ENCODE data around the gene FAM180A. TPM values are rescaled to one million over a fixed set of nuclear protein-coding genes. Genes with fewer than 3 reads are reported as not detected.

FAM180A gene
- total RNA-seq, 4 donors from 2014 or later, result 2.3 to 5.8 (median 4.9) TPM

DNA sequence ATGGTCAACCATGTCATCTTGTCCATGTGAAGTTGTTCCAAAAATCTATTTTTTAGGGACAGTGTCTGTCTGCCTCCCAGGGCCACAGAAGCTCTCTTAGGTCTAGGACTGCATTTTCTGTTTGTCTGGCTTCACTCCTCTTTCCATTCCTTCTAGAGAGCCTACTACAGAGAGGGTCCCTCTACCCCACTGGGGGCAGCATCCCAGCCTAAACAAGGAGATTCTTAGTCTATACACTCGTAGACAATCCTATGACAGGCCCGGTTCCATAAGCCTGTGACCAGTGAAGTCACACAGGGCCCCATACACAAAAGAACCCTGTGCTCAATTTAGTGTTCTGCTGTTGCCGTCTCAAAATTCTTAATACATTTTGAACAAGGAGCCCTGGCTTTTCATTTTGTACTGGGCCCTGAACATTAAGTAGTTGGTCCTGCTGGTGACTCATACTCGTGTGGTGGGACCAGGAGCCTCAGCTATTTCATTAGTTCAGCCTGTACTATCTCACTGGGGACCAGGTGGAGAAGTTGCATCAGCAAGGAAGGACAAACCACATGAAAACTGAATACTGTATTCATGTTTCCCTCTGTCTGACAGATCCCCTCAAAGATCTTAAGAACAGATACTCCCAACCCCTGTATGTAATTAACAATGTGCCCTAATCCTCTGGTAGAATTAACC, 23.5 kb upstream of the FAM180A start:
- Histone ChIP-seq H3K4me3 (no peak overlapping the region), H3K4me1 (peaks cover 9% of the 10 kb centered on the region), H3K9me3 (no peaks in the 10 kb centered on the region), H3K36me3 (no peaks in the 10 kb centered on the region), H3K27me3 (no peaks in the 10 kb centered on the region), H3K27ac (no peak overlapping the region)
- DNase-seq (ENCODE audit: low spot score in 2 of 2), result no peak
- WGBS, result 82% methylated on average over 4 of the region's 4 CpGs
- TF ChIP-seq EP300 (IDR thresholded peaks at IDR 0.05), result no peak
- no peak for TF ChIP-seq POLR2A (IDR thresholded peaks at IDR 0.05)
- TF ChIP-seq CTCF (IDR thresholded peaks at IDR 0.05), result no peak
- no peak for TF ChIP-seq POLR2AphosphoS5 (IDR thresholded peaks at IDR 0.05)

DNA sequence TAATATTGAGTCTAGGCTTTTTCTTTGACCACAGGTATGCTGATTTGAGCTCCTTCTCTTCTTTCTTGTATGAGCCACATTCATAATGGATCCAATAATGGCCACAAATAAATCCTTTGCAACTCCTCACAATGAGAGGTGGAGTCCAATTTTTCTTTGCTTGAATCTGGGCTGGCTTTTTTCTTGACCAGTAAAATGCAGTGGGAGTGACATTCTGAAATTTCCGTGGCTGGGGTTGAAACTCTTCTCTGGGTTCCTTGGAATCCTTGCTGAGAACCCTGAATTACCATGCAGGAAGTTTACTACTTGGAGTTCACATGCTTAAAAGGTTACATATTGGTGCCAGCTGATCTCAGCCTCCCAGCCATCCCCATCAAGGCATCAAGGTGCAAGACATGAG, 22.4 kb upstream of the FAM180A start:
- DNase-seq (ENCODE audit: low spot score in 2 of 2), result no peak
- no peaks in the 10 kb centered on the region for H3K27me3 ChIP-seq
- no peaks in the 10 kb centered on the region for H3K9me3 ChIP-seq
- H3K4me3 ChIP-seq, result no peak overlapping the region
- no peak for TF ChIP-seq CTCF (IDR thresholded peaks at IDR 0.05)
- TF ChIP-seq EP300 (IDR thresholded peaks at IDR 0.05), result no peak
- TF ChIP-seq POLR2A (IDR thresholded peaks at IDR 0.05), result no peak
- TF ChIP-seq POLR2AphosphoS5 (IDR thresholded peaks at IDR 0.05), result no peak
- no peak overlapping the region for H3K27ac ChIP-seq
- H3K36me3 ChIP-seq, result no peaks in the 10 kb centered on the region
- peaks cover 9% of the 10 kb centered on the region for H3K4me1 ChIP-seq
- 86% methylated on average over 1 of the region's 1 CpG for WGBS

- Histone ChIP-seq H3K4me1 (peaks cover 9% of the 10 kb centered on the region), H3K4me3 (no peak overlapping the region), H3K36me3 (no peaks in the 10 kb centered on the region), H3K27me3 (no peaks in the 10 kb centered on the region), H3K9me3 (no peaks in the 10 kb centered on the region), H3K27ac (no peak overlapping the region)
- TF ChIP-seq POLR2A (IDR thresholded peaks at IDR 0.05), result no peak
- TF ChIP-seq CTCF (IDR thresholded peaks at IDR 0.05), result no peak
- no peak for TF ChIP-seq EP300 (IDR thresholded peaks at IDR 0.05)
- TF ChIP-seq POLR2AphosphoS5 (IDR thresholded peaks at IDR 0.05), result no peak
- no peak for DNase-seq (ENCODE audit: low spot score in 2 of 2)
- 95% methylated on average over 6 of the region's 6 CpGs for WGBS
These were observed 21.6 kb upstream of the FAM180A start for GRCh38 chr7:135770139-135770710.

DNA sequence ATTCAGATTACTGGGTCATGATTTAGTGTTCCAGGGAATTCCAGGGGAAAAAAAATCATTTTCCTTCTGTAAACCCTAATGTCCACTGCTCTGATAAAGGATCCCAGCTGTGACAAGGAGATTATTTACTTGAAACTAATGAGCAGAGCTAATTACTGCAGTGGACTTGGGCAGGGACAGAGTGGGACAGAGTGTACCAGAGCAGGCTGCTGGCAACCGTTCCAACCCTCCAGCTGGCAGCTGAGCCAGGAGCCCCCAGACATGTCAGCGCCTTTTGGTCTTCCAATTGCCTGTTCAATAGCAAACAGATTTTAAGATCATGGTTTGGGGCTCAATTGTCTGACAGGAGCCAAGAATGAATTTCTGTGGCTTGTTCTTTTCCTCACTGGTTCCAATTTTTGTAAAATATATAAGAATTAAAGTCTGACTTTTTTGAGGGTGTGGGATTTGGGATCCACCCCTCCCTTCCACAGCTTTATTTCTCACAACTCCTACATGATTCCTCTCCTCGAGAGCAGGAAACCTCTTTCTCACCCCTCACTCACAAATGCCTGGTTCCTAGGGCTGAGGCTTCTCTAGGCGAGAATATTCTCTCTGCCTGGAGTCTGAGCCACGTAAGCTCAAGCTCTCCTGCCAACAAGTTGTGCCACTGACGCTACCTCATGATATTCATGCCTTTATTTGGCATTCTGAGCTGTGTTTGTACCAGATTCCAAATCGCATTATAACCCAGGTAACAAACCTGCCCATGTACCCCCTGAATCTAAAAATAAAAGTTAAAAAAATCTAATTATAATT, 20.6 kb upstream of the FAM180A start:
- H3K36me3 ChIP-seq, result no peaks in the 10 kb centered on the region
- H3K4me1 ChIP-seq, result peaks cover 8% of the 10 kb centered on the region
- 59% methylated on average over 7 of the region's 7 CpGs for WGBS
- peak overlapping the region; percentile 17 for H3K27ac ChIP-seq
- no peaks in the 10 kb centered on the region for H3K9me3 ChIP-seq
- TF ChIP-seq EP300 (IDR thresholded peaks at IDR 0.05) (no peak), POLR2AphosphoS5 (IDR thresholded peaks at IDR 0.05) (peak in 1 of 3 donors; percentile 57), POLR2A (IDR thresholded peaks at IDR 0.05) (no peak)
- H3K27me3 ChIP-seq, result no peaks in the 10 kb centered on the region
- H3K4me3 ChIP-seq, result no peak overlapping the region
- no peak for DNase-seq (ENCODE audit: low spot score in 2 of 2)

DNA sequence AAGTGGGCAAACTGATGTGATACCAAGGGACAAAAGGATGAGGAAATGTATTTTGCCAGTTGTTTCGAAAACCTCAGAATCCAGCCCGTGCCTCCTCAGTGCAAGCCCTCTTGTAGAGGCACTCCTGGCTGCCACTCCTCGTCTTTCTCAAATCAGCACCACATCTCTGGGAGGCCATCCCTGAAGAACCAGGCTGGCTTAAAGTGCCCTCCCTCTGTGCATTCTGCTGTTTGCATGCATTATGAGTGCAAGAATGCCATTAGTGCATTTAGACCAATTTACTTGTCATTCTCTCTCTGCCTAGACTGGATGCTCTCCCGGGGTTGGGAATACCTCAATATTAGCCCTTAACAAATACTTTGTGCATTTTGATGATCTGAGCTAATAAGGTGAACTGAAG, 19.9 kb upstream of the FAM180A start:
- H3K4me1 ChIP-seq, result peaks cover 5% of the 10 kb centered on the region
- DNase-seq (ENCODE audit: low spot score in 2 of 2), result no peak
- peak overlapping the region; percentile 17 for H3K27ac ChIP-seq
- WGBS, result 81% methylated on average over 4 of the region's 4 CpGs
- H3K27me3 ChIP-seq, result no peaks in the 10 kb centered on the region
- no peak for TF ChIP-seq CTCF (IDR thresholded peaks at IDR 0.05)
- no peak for TF ChIP-seq EP300 (IDR thresholded peaks at IDR 0.05)
- TF ChIP-seq POLR2A (IDR thresholded peaks at IDR 0.05), result no peak
- TF ChIP-seq POLR2AphosphoS5 (IDR thresholded peaks at IDR 0.05), result no peak
- H3K9me3 ChIP-seq, result no peaks in the 10 kb centered on the region
- H3K4me3 ChIP-seq, result no peak overlapping the region
- no peaks in the 10 kb centered on the region for H3K36me3 ChIP-seq
